Measurements from ENCODE around the gene AOAH.
"Not testable (repeated sequence)": the region's sequence is repeated elsewhere in the genome, so short reads cannot be mapped to it uniquely, and the experiment has no call there.

AOAH gene

DNA sequence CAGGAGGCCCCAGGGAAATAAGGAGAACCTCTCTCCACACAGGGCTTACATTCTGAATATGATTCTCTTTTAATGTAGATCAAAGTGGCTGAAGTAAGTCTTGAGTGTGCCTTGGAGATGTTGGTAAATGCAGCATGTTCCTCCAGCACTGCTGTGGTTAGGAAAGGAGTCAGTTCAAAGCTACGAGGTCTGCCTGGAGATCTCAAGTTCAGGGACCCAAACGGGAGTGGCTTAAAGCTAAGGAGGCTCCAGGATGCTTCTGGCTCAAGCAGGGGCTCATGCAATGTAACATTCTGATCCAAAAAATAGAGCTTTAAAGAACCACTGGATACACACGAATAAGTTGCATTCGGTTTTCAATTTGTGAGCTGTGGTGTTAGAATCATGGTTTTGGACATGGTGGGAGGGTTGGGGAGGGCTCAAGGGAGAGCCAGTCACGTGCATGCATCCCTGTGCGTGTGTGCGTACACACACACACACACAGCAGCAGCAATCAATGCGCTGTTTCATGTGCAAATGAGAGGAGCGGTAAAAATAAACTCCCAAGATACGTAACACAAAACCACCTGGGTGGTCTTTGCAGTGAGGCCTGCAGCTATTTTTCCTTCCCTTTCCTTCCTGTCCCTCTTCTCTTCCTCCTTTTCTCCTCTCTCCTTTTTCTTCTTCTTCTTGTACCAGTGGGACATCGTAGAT, 70.5 kb downstream of the AOAH start:
- no peak for DNase-seq

DNA sequence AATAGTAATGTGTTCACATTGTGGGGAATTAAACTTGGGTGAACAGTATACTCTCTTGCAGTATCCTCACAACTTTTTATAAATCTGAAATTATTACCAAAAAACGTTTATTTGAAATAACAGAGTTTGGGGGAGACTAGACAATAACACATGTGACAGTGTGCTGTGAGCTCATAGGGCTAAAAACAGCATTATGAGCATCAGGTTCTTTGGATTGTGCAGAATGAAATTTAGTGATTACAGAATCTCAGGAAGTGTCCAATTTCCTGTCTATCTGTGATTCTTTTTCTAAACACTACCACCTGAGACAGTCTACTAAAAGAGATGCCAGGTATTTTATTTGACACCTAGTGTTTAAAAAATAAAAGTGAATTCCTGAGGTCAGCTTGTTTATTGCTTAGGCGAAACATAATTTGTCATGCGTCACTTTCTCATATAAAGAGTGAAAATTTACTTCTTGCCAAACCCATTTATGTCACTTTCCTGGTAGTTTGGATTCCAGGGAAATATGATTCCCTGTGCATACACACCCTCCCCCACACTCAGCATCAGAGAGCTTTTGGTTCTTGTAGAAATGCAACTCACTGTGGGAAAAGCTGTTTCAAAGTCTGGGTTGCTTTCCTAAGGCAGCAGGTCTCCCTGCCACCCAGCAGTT, 71.2 kb downstream of the AOAH start:
- DNase-seq, result no peak

DNA sequence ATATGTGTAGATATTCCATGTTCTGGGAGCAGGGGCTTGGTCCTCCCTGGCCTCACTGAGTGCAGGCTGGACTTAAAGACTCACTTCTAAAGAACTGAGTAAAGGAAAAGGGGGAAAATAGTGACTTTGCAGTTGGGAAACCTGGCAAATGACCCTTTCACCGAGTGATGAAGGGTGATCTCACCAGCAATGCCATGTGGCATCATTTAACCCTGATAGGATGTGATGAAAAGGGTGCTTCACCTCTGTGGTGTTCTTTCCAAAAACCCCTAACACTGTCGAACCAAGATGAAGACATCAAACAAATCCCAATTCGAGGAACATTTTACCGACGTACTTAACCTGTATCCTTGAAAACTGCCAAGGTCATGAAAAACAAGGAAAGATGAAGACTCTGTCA, 71.9 kb downstream of the AOAH start:
- no peak for DNase-seq

DNA sequence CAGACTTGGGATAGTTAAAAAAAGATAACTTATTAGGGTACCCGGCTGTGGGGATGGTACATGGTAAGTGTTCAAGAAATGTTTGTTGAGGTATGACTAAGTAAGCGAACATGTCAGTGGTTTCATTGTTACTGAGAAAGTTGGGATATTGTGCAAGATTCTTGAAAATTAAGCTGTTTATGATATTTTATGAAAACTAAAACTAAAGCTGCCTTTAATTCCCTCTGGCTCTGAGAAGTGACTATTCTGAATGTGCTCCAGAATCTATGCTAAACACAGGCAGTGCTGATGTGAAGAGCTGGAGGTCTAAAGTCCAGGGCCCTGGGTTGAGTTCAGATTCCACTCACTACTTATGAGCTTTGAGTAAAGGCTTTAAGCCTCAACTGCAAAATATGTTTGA, 72.9 kb downstream of the AOAH start:
- DNase-seq, result no peak

DNA sequence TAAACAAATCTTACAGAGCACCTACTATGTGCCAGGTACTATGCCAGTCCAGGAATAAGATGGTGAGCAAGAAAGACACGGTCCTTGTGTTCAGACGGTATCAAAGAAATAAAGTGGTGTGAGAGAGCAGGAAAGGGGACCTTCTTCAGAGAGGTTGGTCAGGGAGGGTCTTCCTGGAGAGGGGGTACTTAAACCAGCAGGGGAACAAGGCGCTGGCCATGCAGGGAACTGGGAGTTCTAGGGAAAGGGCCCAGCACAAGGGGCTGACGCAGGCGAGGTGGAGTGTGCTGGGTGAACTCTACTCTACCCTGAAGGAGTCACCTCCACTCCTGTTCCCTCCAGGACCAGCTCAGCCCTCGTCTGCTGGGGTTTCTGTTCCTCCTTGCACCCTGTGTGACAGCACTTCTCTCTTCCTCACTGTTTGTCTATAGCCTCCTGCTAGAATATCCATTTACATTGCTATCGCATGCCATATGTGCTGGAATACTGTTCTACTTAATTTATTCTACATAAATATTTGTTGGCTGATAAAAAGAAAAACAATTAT, 73.5 kb downstream of the AOAH start:
- no peak for DNase-seq

DNA sequence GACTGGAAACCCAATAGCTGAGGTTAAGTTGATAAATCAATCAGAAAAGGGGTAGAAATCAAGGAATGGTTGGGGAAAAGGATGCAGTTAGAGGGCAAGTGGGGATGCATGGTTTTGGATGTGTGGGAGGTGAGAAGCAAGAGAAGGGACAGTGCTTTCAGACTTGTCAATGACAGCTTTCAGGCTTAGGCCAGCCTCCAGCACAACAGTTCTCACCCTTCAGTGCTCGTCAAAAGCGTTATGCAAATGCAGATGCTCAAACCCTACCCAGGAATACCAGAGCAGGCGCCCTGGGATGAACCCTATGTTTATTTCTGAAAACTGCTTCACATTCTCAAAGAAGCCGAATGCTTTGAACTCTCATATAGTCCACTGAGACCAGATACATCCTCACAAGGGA, 74.0 kb downstream of the AOAH start:
- no peak for DNase-seq

DNA sequence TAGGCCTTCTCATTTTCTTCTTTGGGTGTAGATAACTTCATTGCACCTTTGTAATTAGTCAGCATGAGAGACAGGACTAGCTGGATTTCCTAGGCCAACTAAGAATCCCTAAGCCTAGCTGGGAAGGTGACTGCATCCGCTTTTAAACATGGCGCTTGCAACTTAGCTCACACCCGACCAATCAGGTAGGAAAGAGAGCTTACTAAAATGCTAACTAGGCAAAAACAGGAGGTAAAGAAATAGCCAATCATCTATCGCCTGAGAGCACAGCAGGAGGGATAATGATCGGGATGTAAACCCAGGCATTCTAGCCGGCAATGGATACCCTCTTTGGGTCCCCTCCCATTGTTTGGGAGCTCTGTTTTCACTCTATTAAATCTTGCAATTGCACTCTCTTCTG, 75.0 kb downstream of the AOAH start:
- DNase-seq, result not testable (repeated sequence)

DNA sequence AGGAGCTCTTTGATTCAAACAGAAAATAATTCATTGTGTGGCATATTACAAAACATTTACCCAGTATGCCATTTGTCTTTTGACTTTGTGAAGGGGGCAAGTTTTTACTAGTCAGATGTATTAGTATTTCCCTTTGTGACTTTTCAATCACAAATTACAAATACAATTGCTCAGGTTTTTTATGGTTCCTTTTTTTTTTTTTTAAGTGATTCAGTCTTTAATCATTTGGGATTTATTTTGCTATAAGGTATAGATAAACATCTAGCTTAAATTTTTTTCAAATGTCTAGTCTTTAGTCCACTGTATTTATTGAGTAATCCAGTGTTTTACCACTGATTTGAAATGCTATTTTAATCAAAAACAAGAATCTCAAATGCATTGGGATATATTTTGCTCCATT, 75.9 kb downstream of the AOAH start:
- DNase-seq, result no peak

DNA sequence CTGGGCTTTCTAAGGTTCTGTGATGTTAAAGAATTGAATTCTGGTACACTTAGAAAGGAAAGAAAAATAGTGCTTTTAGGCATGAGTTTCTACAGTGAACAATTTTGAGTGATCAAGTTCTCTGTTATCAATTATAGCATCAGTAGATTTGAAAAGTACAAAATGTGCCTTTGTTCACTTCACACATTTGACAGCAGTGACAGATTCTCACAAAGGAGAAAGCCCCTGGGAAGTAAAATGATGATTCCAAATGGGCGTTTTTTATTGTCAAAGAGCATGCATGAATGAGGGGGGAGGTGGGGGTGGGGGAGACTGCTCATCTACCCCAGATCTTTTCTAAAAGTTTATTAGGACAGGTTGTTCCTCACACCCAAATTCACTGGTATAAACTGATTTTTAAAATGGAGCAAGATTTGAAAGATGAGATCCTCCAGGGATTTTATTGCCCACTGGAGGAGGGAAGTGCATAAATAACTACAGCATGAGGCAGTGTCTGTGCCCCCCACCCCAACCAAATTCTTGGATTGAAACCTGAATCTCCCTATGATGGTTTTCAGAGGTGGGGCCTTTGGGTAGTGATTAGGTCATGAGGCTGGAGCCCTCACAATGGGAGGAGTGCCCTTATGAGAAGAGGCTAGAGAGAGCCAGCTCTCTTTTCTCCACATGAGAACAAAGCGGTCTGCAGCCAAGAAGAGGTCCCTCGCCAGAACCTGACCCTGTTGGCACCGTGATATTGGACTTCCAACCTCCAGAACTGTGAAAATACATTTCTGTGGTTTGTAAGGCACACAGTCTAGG, 79.5 kb downstream of the AOAH start:
- no peak for DNase-seq

DNA sequence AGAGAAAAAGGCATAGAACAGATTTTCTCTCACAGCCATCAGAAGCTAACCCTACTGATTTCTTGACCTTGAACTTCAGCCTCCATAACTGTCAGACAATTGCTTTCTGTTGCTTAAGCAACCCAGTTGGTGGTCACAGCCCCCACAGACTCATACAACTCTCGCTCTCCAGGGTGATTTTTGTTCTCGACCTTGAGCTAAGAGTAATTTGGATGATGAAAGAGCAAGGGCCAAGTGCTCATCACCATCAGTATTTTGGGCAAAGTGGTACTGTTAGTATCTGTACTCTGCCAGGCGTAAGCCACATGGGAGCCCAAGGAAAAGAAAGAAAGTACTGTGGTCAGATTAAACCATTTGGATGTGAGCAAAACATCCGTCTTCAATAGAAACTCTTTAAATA, 81.9 kb downstream of the AOAH start:
- DNase-seq, result no peak

DNA sequence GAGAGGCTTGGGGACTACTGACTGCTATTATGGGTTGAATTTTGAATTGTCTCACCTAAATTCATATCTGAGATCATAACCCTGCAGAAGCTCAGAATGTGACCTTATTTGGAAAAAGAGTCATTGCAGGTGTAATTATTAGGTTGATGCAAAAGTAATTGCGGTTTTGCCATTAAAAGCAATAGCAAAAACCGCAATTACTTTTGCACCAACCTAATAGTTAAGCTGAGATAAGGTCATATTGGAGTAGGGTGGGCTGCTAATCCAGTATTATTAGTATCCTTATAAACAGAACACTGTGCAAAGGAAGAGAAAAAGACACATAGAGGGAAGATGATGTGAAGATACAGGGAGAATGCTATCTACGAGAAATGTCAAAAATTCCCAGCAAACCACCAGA, 82.3 kb downstream of the AOAH start:
- DNase-seq, result no peak

DNA sequence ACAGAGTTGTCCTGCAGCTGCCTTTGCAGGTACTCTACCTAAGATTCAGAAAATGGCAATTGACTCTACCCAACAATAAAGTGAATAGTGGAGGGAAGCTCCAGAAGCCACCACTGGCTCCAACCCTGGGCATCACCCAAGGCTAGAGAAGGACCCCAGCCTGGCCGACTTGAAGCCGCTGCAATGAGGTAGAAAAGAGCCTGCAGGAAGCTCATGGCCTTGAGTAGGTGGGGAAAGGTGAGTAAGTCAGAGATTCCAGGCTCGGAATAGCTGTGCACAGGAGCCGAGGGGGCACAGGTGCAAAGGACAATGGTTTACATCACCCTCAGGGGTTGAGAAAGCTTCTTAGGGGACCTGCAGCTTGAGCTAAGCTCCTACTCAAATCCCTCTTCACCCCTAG, 83.6 kb downstream of the AOAH start:
- DNase-seq, result no peak

DNA sequence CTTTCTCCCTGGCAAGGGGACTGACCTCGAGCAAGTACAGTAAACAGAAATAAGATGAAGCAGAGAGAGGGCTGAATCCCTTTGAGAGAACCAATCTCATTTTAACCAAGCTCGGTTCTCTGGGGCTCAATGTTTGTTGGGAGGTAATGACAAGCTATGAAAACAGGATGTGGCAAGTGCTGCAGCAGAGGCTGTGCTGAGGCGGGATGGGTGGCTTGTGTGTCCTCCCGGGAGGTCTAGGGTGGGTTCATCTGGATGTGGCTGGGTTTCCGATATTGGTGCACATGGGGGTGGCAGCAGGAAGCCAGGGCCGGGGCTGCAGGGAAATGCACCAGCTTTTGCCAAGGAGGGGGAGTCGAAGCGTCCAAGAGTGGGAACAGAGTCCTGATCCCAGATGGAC, 84.5 kb downstream of the AOAH start:
- DNase-seq, result no peak

DNA sequence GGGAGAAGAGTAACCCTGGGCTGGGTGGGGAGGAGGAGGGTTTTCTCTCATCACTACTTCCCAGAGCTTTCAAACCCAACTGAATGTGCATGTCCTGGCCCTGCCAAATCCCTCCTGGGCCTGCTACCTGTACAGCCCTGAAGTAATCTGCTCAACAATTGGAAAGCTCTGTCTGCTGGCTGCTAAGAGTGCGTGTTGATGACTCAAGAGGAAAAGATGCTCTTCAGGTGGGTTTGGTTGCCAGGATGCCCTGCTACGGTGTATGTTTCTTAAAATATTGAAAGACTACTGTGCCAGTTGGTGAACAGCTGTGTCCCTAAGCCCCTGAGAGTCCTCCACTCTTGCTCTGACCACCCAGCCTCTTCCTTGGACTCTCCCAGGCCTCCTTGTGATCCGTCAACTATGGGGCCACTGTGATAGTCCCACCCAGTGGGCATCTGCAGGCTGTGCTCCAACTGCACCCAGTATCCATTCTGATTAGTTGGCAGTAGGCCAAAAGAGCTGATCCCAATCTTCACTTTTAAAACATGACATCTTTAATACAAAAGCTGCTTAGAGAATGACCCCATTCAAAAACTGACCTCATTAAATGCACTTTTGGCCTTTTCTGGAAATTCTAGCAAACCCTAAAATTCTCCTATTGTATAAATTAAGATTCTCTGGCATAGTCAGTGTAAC, 85.6 kb downstream of the AOAH start:
- no peak for DNase-seq

DNA sequence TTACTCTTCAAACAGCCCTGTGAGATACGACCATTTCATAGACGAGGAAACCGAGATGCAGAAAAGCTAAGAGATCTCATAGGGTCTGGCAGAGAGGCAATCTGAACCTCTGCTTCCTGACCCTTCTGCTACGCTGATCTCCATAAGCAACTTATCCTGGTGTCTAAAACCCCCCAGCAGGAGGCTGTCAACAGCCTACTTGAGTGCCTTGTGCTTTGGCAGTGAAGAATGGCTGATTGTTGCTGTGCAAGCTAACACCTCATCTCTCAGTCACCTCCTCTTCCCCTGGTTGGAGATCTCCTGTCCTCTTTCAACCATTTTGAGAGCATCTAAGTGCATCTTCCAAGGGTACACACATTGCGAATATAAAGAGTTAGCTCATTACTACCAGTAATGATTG, 86.2 kb downstream of the AOAH start:
- DNase-seq, result peak; percentile 71

DNA sequence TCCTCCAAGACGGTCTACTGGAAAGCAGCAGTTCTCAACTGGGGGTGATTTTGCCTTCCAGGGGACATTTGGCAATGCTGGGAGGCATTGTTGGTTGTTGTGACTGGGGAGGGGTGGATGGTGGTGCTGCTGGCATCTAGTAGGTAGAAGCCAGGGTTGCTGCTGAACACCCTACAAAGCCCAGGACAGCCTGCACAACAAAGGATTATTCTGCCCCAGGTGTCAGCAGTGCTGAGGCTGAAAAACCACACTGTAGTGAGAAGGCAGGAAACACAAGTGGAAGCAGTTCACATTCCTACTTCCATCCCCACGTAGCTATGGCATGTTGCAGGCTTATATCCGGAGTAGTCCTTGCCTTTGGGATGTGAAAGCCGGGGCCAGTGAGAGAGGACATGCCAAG, 86.9 kb downstream of the AOAH start:
- DNase-seq, result no peak

DNA sequence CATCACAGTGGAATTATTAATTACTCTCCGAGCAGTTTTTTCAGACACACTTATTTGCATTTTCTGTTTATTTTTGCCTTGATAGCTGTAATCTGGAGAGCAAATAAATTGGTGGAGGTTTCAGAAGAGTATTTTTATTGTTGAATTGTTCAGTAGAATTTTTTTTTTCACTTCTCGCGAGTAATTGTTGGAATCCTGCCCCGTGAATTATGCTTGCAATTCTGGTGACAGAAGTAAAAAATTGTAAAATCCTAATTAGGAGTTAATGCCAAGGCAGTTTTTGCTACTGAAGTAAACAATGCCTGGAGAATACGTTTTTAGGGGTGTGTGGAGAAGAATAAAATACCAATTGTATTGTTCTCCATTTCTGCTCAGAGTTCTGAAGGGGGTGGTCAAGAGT, 88.2 kb downstream of the AOAH start:
- no peak for DNase-seq

DNA sequence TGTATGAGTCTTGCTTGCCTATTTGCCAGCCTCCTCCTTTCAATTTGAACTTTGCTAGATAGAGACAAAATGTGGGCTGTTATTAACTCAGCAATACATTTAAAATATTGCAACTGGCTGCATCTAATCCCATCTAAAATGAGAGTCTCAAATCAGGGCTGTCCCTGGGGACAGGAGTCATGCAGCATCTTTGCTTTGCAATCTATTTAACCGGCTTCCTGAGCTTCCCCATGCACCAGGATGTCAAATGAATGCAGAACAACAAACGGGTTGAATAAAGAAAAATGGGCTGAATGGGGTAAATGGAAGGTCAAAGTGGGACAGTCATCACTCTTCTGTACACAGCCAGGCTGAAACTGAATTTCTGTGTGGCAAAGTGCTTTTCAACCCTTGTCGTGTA, 89.2 kb downstream of the AOAH start:
- DNase-seq, result peak; percentile 9

DNA sequence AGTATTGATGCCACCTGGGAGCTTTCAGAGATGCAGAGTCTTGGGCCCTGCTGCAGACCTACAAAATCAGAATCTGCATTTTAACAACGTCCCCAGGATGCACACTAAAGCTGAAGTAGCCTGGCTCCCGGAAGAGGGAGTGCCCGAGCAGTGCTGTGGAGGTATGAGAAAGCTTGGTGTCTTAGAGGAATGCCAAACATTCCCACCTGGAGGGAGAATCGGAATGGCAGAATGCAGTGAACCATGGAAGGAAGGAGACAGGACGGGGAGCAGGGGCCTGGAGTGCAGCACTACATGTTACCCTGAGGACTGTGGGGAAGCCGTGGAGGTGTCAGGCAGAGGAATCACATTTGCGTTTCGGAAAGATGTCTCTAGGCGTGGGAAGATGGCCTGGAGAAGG, 90.9 kb downstream of the AOAH start:
- DNase-seq, result no peak

DNA sequence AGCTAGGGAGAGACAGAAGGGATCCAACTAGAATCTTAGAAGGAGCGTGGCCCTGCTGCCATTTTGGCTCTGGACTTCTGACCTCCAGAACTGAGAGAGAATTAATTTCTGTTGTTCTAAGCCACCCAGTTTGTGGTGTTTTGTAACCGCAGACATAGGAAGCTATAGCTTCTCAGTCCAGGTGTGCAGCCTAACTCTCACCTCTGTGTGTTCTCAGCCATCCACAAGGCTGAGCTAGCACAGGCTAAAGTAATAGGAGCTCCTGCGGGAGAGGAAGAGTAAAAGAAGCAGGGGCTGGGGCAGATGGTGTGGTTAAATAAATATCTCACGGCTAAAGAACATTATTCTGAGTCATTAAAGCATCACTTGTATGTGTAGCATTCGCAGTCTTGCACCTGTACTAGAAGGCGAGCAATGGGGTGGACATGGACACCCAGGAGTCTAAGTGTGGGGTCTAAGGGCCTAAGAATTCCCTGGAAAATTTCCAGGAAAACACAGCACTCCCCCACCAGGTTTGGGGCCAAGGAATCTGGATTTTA, 94.1 kb downstream of the AOAH start:
- no peak for DNase-seq

DNA sequence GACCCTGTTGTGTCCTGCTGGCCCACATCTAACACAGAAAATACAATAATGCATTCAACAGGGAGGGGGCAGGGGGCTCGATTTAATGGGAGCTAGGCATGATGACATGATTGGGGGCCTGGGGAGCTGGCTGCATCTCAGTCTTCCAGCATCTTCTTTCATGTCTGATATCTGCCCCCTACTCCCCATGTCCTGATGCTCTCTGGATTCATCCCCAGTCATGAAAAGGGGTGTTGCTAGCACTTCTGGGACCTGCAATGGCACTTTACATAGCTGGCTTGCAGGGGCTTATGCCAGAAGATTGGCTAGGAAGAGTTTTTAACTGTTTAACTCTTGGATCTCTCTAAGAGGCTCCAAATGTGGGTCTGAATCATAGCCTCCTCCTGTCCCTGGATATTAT, 94.9 kb downstream of the AOAH start:
- no peak for DNase-seq

DNA sequence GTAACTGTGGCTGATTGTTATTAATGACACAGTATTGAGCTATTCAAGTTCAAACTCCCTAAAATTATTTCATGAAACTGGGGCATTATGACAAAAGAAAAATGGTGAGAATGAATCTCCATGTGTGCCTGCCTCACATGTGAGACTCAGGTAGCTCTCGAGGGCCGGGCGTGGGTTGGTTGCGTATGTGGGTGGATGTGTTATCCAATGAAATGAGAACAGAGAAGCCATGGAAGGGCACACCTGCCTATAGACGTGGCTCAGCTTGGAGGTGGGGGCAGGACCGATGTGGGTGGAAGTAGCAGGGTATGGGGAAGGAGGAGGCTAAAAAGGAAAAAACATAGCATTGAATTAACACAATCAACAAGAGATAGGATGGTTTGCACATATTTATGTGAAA, 96.5 kb downstream of the AOAH start:
- no peak for DNase-seq

DNA sequence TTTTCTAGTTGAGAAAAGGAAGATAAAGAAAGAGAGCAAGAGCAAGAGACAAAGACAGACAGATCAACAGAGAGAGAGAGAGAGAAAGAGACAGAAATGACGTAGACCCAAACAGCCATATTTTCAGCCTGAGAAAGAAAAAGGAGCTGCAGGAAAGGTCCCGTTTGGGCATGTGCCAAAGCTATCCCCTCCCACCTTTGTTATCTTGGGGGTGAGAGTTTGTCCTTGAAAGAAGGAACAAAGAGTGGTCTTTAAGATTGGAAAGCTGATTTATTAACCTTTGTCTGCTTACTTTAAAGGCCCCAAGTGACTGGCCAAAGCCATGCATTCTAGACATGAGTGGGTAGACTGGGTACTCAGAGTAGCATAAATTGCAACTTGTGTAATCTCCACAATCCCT, 98.2 kb downstream of the AOAH start:
- no peak for DNase-seq
